GM12872 (cell line): ENCODE measurements around the gene SLC51B.

Experiments used
- TF ChIP-seq, protein P1 (sequence below): IDR thresholded peaks from 3 replicates; pipeline ENCODE4 v1.5.1; 2011; ENCODE audit warnings: low read depth, mild to moderate bottlenecking, low read length, moderate library complexity; ENCODE audit not compliant: insufficient read depth

SLC51B gene

DNA sequence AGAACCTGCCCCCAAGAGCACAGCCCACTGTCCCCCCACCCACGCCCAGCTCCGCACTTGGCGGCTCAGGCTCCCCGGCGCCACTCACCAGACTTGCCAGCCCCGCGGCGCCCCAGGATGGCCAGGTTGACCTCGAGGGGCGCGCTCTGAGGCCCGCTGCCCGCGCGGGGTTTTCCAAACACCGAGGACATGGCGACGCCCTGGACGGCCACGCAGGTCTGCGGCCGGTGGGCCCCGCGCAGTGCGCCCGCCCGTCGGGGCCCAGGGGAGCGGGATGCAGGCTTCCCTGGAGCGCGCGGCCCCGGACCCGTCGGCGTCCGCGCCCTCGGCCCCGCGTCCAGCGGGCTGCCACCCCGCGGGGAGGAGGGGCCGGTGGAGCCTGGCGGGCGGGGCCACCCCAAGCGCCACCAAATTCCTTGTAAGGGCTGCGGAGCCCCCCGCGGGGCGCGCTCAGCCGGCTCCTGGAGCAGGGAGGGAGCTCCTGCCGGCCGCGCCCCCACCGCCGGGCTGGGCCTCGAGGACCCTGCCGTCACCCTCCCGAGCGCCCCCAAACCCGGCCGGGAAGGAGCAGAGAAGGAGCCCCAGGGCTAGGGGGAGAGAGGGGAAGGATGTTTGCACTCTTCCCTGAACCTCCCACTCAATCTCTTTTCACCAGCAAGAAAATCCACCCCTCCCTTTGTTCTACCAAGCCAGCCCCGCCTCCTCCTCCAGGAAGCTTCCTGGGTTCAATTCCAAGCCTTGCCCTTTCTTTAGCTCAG lies 22.6 kb downstream of the SLC51B start, which contains the start of gene RASL12:
RASL12 (minus strand) TSS at position 347 of the 758 bp plus-strand sequence; CDS start at position 191, 156 bp downstream.
- TF ChIP-seq, protein P1, sequence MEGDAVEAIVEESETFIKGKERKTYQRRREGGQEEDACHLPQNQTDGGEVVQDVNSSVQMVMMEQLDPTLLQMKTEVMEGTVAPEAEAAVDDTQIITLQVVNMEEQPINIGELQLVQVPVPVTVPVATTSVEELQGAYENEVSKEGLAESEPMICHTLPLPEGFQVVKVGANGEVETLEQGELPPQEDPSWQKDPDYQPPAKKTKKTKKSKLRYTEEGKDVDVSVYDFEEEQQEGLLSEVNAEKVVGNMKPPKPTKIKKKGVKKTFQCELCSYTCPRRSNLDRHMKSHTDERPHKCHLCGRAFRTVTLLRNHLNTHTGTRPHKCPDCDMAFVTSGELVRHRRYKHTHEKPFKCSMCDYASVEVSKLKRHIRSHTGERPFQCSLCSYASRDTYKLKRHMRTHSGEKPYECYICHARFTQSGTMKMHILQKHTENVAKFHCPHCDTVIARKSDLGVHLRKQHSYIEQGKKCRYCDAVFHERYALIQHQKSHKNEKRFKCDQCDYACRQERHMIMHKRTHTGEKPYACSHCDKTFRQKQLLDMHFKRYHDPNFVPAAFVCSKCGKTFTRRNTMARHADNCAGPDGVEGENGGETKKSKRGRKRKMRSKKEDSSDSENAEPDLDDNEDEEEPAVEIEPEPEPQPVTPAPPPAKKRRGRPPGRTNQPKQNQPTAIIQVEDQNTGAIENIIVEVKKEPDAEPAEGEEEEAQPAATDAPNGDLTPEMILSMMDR, result no peak

DNA sequence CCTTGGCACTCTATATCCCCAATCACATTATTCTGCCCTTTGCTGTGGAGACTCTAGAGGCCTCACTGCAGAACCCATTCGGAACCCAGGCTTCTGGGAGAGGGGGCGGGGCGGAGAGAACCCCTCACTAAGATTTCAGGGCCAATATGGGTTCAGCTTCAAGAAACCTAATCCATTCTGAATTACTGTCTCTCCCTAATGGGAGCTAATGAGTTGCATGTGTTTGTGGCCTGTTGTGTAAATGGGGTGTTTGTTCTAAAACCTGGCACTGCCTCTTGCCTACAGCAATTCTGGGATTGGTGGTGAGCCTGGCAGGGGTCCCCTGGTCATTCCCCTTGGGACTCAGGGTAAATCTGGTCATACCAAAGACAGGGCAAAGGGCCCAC lies 23.2 kb downstream of the SLC51B start:
- TF ChIP-seq, protein P1, result no peak

DNA sequence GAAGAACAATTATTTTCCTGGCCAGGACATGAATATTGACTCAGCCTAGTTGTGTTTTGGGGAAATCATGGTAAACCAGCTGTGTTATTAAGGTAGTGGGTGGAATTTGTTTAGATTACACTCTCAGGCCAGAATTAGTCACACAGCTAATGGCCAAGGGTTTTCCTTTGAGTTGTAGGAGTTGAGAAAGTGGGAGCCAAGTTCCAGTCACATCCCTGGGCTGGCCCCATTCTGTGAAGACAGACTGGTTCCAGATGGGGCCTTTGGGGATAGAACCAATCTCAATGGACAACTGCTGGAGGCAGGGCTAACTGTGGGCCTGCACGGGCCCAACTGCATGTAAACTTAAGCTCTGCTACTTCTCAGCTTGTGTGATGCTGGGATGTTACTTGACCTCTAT lies 24.0 kb downstream of the SLC51B start:
- TF ChIP-seq, protein P1, result no peak

DNA sequence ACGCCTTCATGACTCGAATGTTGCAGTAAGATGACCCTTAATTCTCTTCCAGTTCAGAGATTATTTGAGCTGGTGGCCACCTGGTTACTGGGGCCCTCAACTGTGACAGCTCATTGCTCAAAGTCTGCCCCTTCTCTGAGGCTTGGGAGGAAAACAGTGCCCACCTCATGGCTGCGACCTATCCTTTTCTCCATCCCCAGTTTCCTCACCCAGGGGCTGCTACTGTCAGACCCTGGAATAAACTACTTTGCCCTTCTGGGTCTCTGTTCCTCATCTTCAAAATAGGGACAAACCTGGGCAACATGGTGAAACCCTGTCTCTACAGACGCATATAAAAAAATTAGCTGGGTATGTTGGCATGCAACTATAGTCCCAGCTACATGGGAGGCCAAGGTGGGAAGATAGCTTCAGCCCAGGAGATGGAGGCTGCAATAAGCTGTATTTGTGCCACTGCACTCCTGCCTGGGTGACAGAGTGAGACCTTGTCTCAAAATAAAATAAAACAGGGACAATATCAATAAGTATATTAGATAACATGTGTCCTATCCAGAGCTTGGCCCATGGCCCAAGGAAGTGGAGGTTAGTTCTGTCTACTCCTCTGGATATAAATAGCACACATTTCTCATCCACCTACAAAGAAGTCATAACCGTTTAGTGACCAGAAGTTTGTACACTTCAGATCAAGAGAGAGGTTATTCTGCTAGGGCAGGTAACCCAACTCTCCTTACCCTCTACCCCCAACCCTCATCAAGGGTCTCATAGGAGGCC lies 24.8 kb downstream of the SLC51B start:
- TF ChIP-seq, protein P1, result no peak

DNA sequence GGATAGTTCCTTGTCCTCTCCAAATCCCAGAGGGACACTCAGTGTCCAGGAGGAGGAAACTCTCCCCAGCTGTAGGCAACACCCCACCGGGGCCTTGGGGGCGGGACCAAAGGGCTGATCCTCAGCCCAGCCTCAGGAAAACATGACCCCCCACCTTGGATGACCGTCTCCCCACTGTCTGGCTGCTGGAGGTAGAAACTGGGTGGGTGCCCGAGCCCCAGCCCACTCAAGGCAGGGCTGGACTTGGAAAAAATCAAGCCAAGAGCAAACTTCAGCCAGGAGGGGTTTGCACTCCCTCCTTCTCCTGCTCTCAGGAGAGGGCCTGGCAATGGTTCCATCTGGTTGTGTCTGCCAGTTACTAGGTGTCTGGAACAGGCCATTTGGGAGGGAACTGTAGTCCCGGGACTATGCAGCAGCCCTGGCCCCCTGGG lies 26.2 kb downstream of the SLC51B start:
- TF ChIP-seq, protein P1, result no peak

DNA sequence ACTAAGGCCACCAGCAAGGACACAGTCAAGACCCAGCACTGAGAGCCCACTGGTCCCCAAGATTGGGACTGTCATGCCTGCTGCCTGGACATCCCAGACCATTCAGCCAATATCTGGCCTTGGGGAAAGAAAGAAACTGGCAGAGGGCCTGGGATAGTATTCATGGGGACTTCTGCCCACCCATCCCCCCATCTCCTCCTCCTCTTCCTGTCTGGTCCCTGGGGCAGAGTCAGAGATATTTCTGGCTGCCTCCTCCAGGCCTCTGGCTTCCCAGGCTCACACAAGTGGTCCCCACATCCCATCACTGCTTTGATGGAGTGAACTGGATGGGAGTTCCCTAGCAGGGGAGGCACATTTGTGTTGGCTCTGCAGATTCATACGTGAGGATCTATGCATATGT lies 26.8 kb downstream of the SLC51B start:
- TF ChIP-seq, protein P1, result no peak

DNA sequence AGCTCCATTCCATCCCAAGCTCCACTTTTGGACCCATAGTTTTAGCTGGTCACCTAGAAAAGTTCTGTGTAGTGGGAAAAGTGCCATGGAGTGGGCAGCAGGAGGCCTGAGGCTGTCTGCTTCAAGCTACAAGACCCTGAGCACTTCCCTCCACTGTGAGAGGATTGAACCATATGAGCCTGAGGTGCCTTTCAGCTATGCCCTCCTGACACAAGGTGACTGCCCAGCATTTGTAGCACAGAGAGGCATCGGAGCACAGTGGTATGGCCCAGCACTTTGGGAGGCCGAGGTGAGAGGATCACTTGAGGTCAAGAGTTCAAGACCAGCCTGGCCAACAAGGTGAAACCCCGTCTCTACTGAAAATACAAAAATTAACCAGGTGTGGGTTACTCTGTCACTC lies 27.4 kb downstream of the SLC51B start:
- TF ChIP-seq, protein P1, result no peak
